Measurements from ENCODE around the gene TPCN2. TPM values are rescaled to one million over a fixed set of nuclear protein-coding genes. Genes with fewer than 3 reads are reported as not detected.

Gene TPCN2
- total RNA-seq, 1 donor from 2014 or later, result 9.5 TPM

- peaks cover 14% of the 10 kb centered on the region for H3K27me3 Mint-ChIP-seq (ENCODE audit: low read depth, unreplicated experiment)
- TF ChIP-seq EZH2 (IDR thresholded peaks at IDR 0.05; ENCODE audit: insufficient read depth, low read length) (no peak), CTCF (IDR thresholded peaks at IDR 0.05; ENCODE audit: insufficient read depth, low read depth, low read length) (no peak)
- Histone ChIP-seq H3K9ac (ENCODE audit: low read length) (no peak overlapping the region), H3K27me3 (ENCODE audit: insufficient read depth, low read length) (no peaks in the 10 kb centered on the region), H3K4me1 (ENCODE audit: insufficient read depth, low read length) (peaks cover 24% of the 10 kb centered on the region), H2AFZ (ENCODE audit: low read depth, low read length) (no peak overlapping the region), H3K36me3 (ENCODE audit: insufficient read depth, low read length) (no peaks in the 10 kb centered on the region), H3K79me2 (ENCODE audit: insufficient read depth, low read length) (no peaks in the 10 kb centered on the region), H4K20me1 (ENCODE audit: insufficient read depth, low read length) (no peaks in the 10 kb centered on the region), H3K9me3 (ENCODE audit: insufficient read depth, low read depth, low read length) (no peaks in the 10 kb centered on the region), H3K4me3 (ENCODE audit: insufficient read depth, low read depth, low read length) (no peak overlapping the region), H3K4me2 (ENCODE audit: low read length) (no peak overlapping the region), H3K27ac (ENCODE audit: low read depth, low read length) (no peak overlapping the region)
- no peak overlapping the region for H3K4me3 Mint-ChIP-seq (ENCODE audit: unreplicated experiment)
- peaks cover 2% of the 10 kb centered on the region for H3K9me3 Mint-ChIP-seq (ENCODE audit: unreplicated experiment)
- DNase-seq (ENCODE audit: low read depth) (no peak), FAIRE-seq (no peak)
- no peak overlapping the region for H3K27ac Mint-ChIP-seq (ENCODE audit: unreplicated experiment)
- peaks cover 15% of the 10 kb centered on the region for H3K4me1 Mint-ChIP-seq (ENCODE audit: low read depth, unreplicated experiment)
- no peaks in the 10 kb centered on the region for H3K36me3 Mint-ChIP-seq (ENCODE audit: low read depth, unreplicated experiment)
These were observed 44.8 kb upstream of the TPCN2 start for GRCh38 chr11:69003866-69004367.

GRCh38 chr11:69004411-69005182, 44.1 kb upstream of the TPCN2 start:
- Mint-ChIP-seq H3K4me1 (ENCODE audit: low read depth, unreplicated experiment) (peaks cover 19% of the 10 kb centered on the region), H3K9me3 (ENCODE audit: unreplicated experiment) (peaks cover 2% of the 10 kb centered on the region)
- TF ChIP-seq CTCF (IDR thresholded peaks at IDR 0.05; ENCODE audit: insufficient read depth, low read depth, low read length), result no peak
- TF ChIP-seq EZH2 (IDR thresholded peaks at IDR 0.05; ENCODE audit: insufficient read depth, low read length), result no peak

GRCh38 chr11:69005183-69005630, 43.5 kb upstream of the TPCN2 start:
- H2AFZ ChIP-seq (ENCODE audit: low read depth, low read length), result no peak overlapping the region
- no peak for FAIRE-seq
- no peaks in the 10 kb centered on the region for H3K79me2 ChIP-seq (ENCODE audit: insufficient read depth, low read length)
- H3K9me3 ChIP-seq (ENCODE audit: insufficient read depth, low read depth, low read length), result no peaks in the 10 kb centered on the region
- no peak for DNase-seq (ENCODE audit: low read depth)
- Mint-ChIP-seq H3K4me3 (ENCODE audit: unreplicated experiment) (no peak overlapping the region), H3K9me3 (ENCODE audit: unreplicated experiment) (peaks cover 2% of the 10 kb centered on the region), H3K27ac (ENCODE audit: unreplicated experiment) (no peak overlapping the region), H3K36me3 (ENCODE audit: low read depth, unreplicated experiment) (no peaks in the 10 kb centered on the region), H3K27me3 (ENCODE audit: low read depth, unreplicated experiment) (peaks cover 10% of the 10 kb centered on the region), H3K4me1 (ENCODE audit: low read depth, unreplicated experiment) (peaks cover 19% of the 10 kb centered on the region)
- H3K4me3 ChIP-seq (ENCODE audit: insufficient read depth, low read depth, low read length), result no peak overlapping the region
- H3K4me2 ChIP-seq (ENCODE audit: low read length), result no peak overlapping the region
- H3K9ac ChIP-seq (ENCODE audit: low read length), result no peak overlapping the region
- no peaks in the 10 kb centered on the region for H3K36me3 ChIP-seq (ENCODE audit: insufficient read depth, low read length)
- no peak for TF ChIP-seq CTCF (IDR thresholded peaks at IDR 0.05; ENCODE audit: insufficient read depth, low read depth, low read length)
- TF ChIP-seq EZH2 (IDR thresholded peaks at IDR 0.05; ENCODE audit: insufficient read depth, low read length), result no peak
- H3K27ac ChIP-seq (ENCODE audit: low read depth, low read length), result no peak overlapping the region
- no peaks in the 10 kb centered on the region for H3K27me3 ChIP-seq (ENCODE audit: insufficient read depth, low read length)
- no peaks in the 10 kb centered on the region for H4K20me1 ChIP-seq (ENCODE audit: insufficient read depth, low read length)
- peaks cover 36% of the 10 kb centered on the region for H3K4me1 ChIP-seq (ENCODE audit: insufficient read depth, low read length)

More at GRCh38 chr11:69004411-69005182, 44.1 kb upstream of the TPCN2 start:
- peaks cover 31% of the 10 kb centered on the region for H3K4me1 ChIP-seq (ENCODE audit: insufficient read depth, low read length)
- no peaks in the 10 kb centered on the region for H4K20me1 ChIP-seq (ENCODE audit: insufficient read depth, low read length)
- H2AFZ ChIP-seq (ENCODE audit: low read depth, low read length), result no peak overlapping the region
- no peaks in the 10 kb centered on the region for H3K79me2 ChIP-seq (ENCODE audit: insufficient read depth, low read length)
- DNase-seq (ENCODE audit: low read depth) (no peak), FAIRE-seq (no peak)
- no peak overlapping the region for H3K4me2 ChIP-seq (ENCODE audit: low read length)
- H3K9me3 ChIP-seq (ENCODE audit: insufficient read depth, low read depth, low read length), result no peaks in the 10 kb centered on the region
- no peak overlapping the region for H3K27ac Mint-ChIP-seq (ENCODE audit: unreplicated experiment)
- no peak overlapping the region for H3K9ac ChIP-seq (ENCODE audit: low read length)
- H3K4me3 ChIP-seq (ENCODE audit: insufficient read depth, low read depth, low read length), result no peak overlapping the region
- no peak overlapping the region for H3K4me3 Mint-ChIP-seq (ENCODE audit: unreplicated experiment)
- H3K36me3 ChIP-seq (ENCODE audit: insufficient read depth, low read length), result no peaks in the 10 kb centered on the region
- H3K36me3 Mint-ChIP-seq (ENCODE audit: low read depth, unreplicated experiment), result no peaks in the 10 kb centered on the region
- H3K27ac ChIP-seq (ENCODE audit: low read depth, low read length), result no peak overlapping the region
- no peaks in the 10 kb centered on the region for H3K27me3 ChIP-seq (ENCODE audit: insufficient read depth, low read length)
- H3K27me3 Mint-ChIP-seq (ENCODE audit: low read depth, unreplicated experiment), result peaks cover 10% of the 10 kb centered on the region
